IMR-90 (cell line): ENCODE results near the gene VSNL1. TPM values are rescaled to one million over a fixed set of nuclear protein-coding genes. Genes with fewer than 3 reads are reported as not detected.

ENCODE experiments used
- ATAC-seq: fragments of 200-7000 bp; cut with Tn5 transposase; 2 replicates; pipeline ENCODE4 v1.9.1; 2020; ENCODE audit warnings: low read depth, mild to moderate bottlenecking, moderate library complexity
- BruUV-seq: library from RNA; stranded (reverse); fragments of 400-500 nt; replicated peaks from 2 replicates; lab custom pipeline; 2021; lab: Mats Ljungman, UMichigan
- CTCF ChIA-PET: fragments of 300-600 bp; formaldehyde crosslinking; extraction: SDS; loops from one replicate; lab custom pipeline; 2021; ENCODE audit warnings: antibody characterized with exemption; lab: Yijun Ruan, JAX
- POLR2A ChIA-PET: fragments of 300-600 bp; sonication (Branson Sonifier 250); formaldehyde crosslinking; loops from one replicate; lab custom pipeline; 2022; ENCODE audit warnings: antibody characterized with exemption; ENCODE audit not compliant: unreplicated experiment; lab: Charles Lee
- DNase-seq: peaks from one replicate; pipeline ENCODE4 v3.0.0; 2013
- H2AFZ ChIP-seq: replicated peaks from 2 replicates; pipeline ENCODE3; 2013; ENCODE audit warnings: low read length, mild to moderate bottlenecking; ENCODE audit not compliant: poor library complexity
- H2AK5ac ChIP-seq: 2 replicates; pipeline ENCODE4 v1.6.1; 2013; ENCODE audit warnings: low read depth, low read length, inconsistent platforms
- H2AK9ac ChIP-seq: replicated peaks from 2 replicates; pipeline ENCODE3; 2013; ENCODE audit warnings: mild to moderate bottlenecking, low read depth, low read length, moderate library complexity; ENCODE audit not compliant: poor library complexity
- H2BK120ac ChIP-seq: 2 replicates; pipeline ENCODE4 v1.6.1; 2013; ENCODE audit warnings: low read depth, low read length, inconsistent platforms
- H2BK15ac ChIP-seq: 3 replicates; pipeline ENCODE4 v1.6.1; 2013; ENCODE audit warnings: low read depth, low read length, inconsistent platforms
- H2BK20ac ChIP-seq: 2 replicates; pipeline ENCODE4 v1.6.1; 2013; ENCODE audit warnings: low read depth, mild to moderate bottlenecking, inconsistent platforms, low read length, moderate library complexity
- H2BK5ac ChIP-seq: 2 replicates; pipeline ENCODE4 v1.6.1; 2013; ENCODE audit warnings: mild to moderate bottlenecking, low read depth, low read length, inconsistent platforms; ENCODE audit not compliant: poor library complexity, severe bottlenecking
- H3K14ac ChIP-seq: replicated peaks from 2 replicates; pipeline ENCODE4 v1.6.1; 2013; ENCODE audit warnings: low read depth, low read length, inconsistent platforms
- H3K18ac ChIP-seq: 2 replicates; pipeline ENCODE4 v1.6.1; 2013; ENCODE audit warnings: low read depth, low read length, control low read depth
- H3K23ac ChIP-seq: 2 replicates; pipeline ENCODE4 v1.6.1; 2013; ENCODE audit warnings: low read depth, low read length, inconsistent platforms
- H3K27ac ChIP-seq: 2 replicates; pipeline ENCODE4 v1.5.1; 2013; ENCODE audit warnings: mild to moderate bottlenecking, control low read depth, low read length; ENCODE audit not compliant: insufficient read depth
- H3K27me3 ChIP-seq: 2 replicates; pipeline ENCODE4 v1.6.1; 2013; ENCODE audit warnings: low read length; ENCODE audit not compliant: control insufficient read depth, insufficient read depth
- H3K36me3 ChIP-seq: 2 replicates; pipeline ENCODE4 v1.6.1; 2013; ENCODE audit warnings: low read length, mixed read lengths; ENCODE audit not compliant: control insufficient read depth, insufficient read depth
- H3K4ac ChIP-seq: 2 replicates; pipeline ENCODE4 v1.6.1; 2013; ENCODE audit warnings: low read depth, low read length, inconsistent platforms
- H3K4me1 ChIP-seq: 2 replicates; pipeline ENCODE4 v1.6.1; 2013; ENCODE audit warnings: low read length, mixed read lengths; ENCODE audit not compliant: control insufficient read depth, insufficient read depth
- H3K4me2 ChIP-seq: 2 replicates; pipeline ENCODE4 v1.6.1; 2013; ENCODE audit warnings: low read depth, mild to moderate bottlenecking, control low read depth, low read length, moderate library complexity
- H3K4me3 ChIP-seq: 2 replicates; pipeline ENCODE4 v1.5.1; 2013; ENCODE audit warnings: low read depth, mild to moderate bottlenecking, control low read depth, low read length, moderate library complexity; ENCODE audit not compliant: insufficient read depth
- H3K56ac ChIP-seq: 2 replicates; pipeline ENCODE4 v1.6.1; 2013; ENCODE audit warnings: low read length, inconsistent platforms; ENCODE audit not compliant: insufficient read depth; ENCODE audit errors: extremely low read depth
- H3K79me1 ChIP-seq, 2 experiments: 2 replicates each; pipeline ENCODE4 v1.6.1; 2013; ENCODE audit warnings: low read length in 2 of 2, inconsistent platforms in 1 of 2, low read depth in 1 of 2
- H3K9ac ChIP-seq: 2 replicates; pipeline ENCODE4 v1.6.1; 2013; ENCODE audit warnings: low read depth, low read length, control low read depth
- H3K9me1 ChIP-seq: 2 replicates; pipeline ENCODE4 v1.6.1; 2013; ENCODE audit warnings: low read length, inconsistent platforms; ENCODE audit not compliant: insufficient read depth
- H3K9me3 ChIP-seq: 2 replicates; pipeline ENCODE4 v1.6.1; 2013; ENCODE audit warnings: low read length; ENCODE audit not compliant: control insufficient read depth, insufficient read depth
- H4K20me1 ChIP-seq: 2 replicates; pipeline ENCODE4 v1.6.1; 2013; ENCODE audit warnings: low read length, inconsistent platforms; ENCODE audit not compliant: insufficient read depth
- H4K5ac ChIP-seq: 2 replicates; pipeline ENCODE4 v1.6.1; 2013; ENCODE audit warnings: mild to moderate bottlenecking, low read depth, low read length, control low read depth
- H4K8ac ChIP-seq, 2 experiments: 2 replicates each; pipeline ENCODE4 v1.6.1; 2013; ENCODE audit warnings: low read depth in 2 of 2, low read length in 2 of 2, control low read depth in 1 of 2, inconsistent platforms in 1 of 2
- H4K91ac ChIP-seq: 2 replicates; pipeline ENCODE4 v1.6.1; 2013; ENCODE audit warnings: low read depth, low read length, inconsistent platforms; ENCODE audit not compliant: insufficient read depth
- BHLHE40 ChIP-seq: fragments of 150-350 bp; IDR thresholded peaks from 2 replicates; pipeline ENCODE4 v1.6.1; 2016; ENCODE audit warnings: mild to moderate bottlenecking, low read depth, low read length
- CEBPB ChIP-seq: IDR thresholded peaks from 2 replicates; pipeline ENCODE4 v1.6.1; 2012; ENCODE audit warnings: low read depth, low read length, improper control_type of control experiment
- CHD1 ChIP-seq: IDR thresholded peaks from 2 replicates; pipeline ENCODE4 v1.6.1; 2012; ENCODE audit warnings: low read depth, low read length, improper control_type of control experiment
- FOS ChIP-seq: fragments of 150-350 bp; IDR thresholded peaks from 2 replicates; pipeline ENCODE4 v1.6.1; 2016; ENCODE audit warnings: low read depth, low read length
- MAFK ChIP-seq: IDR thresholded peaks from 2 replicates; pipeline ENCODE4 v1.6.1; 2012; ENCODE audit warnings: low read depth, low read length, improper control_type of control experiment
- MAZ ChIP-seq: IDR thresholded peaks from 2 replicates; pipeline ENCODE4 v1.6.1; 2012; ENCODE audit warnings: low read depth, mild to moderate bottlenecking, low read length, improper control_type of control experiment, moderate library complexity, borderline replicate concordance
- MXI1 ChIP-seq: IDR thresholded peaks from 2 replicates; pipeline ENCODE4 v1.6.1; 2012; ENCODE audit warnings: low read depth, mild to moderate bottlenecking, low read length, moderate library complexity, borderline replicate concordance
- NFE2L2 ChIP-seq: fragments of 150-350 bp; IDR thresholded peaks from 2 replicates; pipeline ENCODE4 v1.6.1; 2016; ENCODE audit warnings: low read depth, mild to moderate bottlenecking, low read length
- POLR2A ChIP-seq: IDR thresholded peaks from 2 replicates; pipeline ENCODE4 v1.6.1; 2012; ENCODE audit warnings: mild to moderate bottlenecking, low read depth, low read length
- RAD21 ChIP-seq: IDR thresholded peaks from 2 replicates; pipeline ENCODE4 v1.6.1; 2012; ENCODE audit warnings: low read length, improper control_type of control experiment
- RCOR1 ChIP-seq: IDR thresholded peaks from 2 replicates; pipeline ENCODE4 v1.6.1; 2012; ENCODE audit warnings: mild to moderate bottlenecking, low read length, improper control_type of control experiment; ENCODE audit not compliant: insufficient replicate concordance
- RFX5 ChIP-seq: IDR thresholded peaks from 2 replicates; pipeline ENCODE4 v1.8.0; 2012; ENCODE audit warnings: low read depth, mild to moderate bottlenecking, low read length, moderate library complexity
- SMC3 ChIP-seq: fragments of 150-350 bp; IDR thresholded peaks from 2 replicates; pipeline ENCODE4 v1.6.1; 2016; ENCODE audit warnings: low read depth, mild to moderate bottlenecking, antibody characterized with exemption, low read length, moderate library complexity
- WGBS, 2 experiments: methylation state at CpG; one replicate each; pipeline versions ENCODE4 v1.1.5 to v1.1.7; 2013; ENCODE audit warnings: missing lambda C conversion rate in 2 of 2; ENCODE audit not compliant: insufficient read length in 1 of 2; ENCODE audit errors: extremely low coverage in 2 of 2; 5-methylcytosine and 5-hydroxymethylcytosine counted together
- dilution Hi-C: fragments of 300-500 bp; cut with HindIII; formaldehyde crosslinking; loops from one replicate; pipeline ENCODE4 v1.14.3; 2018; ENCODE audit warnings: low sequenced_read_pairs; ENCODE audit not compliant: unreplicated experiment
- in situ Hi-C: fragments of 300-500 bp; cut with MboI; formaldehyde crosslinking; loops from 3 replicates; pipeline ENCODE4 v1.14.3; 2019; ENCODE audit warnings: low sequenced_read_pairs, inconsistent platforms, mixed read lengths
- intact Hi-C: fragments of 100-400 bp; cut with micrococcal nuclease; formaldehyde crosslinking; loops from 2 replicates; pipeline ENCODE4 v1.10.0; 2022
- polyA plus RNA-seq, 3 experiments: library from polyadenylated mRNA; depleted of rRNA; stranded (reverse); fragments of >200 nt; gene quantifications; 2 replicates each; pipeline ENCODE4 v1.2.3, GENCODE V29; 2012; ENCODE audit warnings: low replicate concordance in 1 of 3
- total RNA-seq: library from RNA; depleted of rRNA; stranded (reverse); fragments of >200 nt; gene quantifications from 2 replicates; pipeline ENCODE4 v1.2.3, GENCODE V29; 2012
- TF ChIP-seq, protein P1 (sequence below): fragments of 150-350 bp; IDR thresholded peaks from 2 replicates; pipeline ENCODE4 v1.6.1; 2016; ENCODE audit warnings: low read depth, mild to moderate bottlenecking, low read length, moderate library complexity, borderline replicate concordance
- TF ChIP-seq, protein P2 (sequence below): conservative IDR thresholded peaks from 2 replicates; pipeline ENCODE4 v1.5.1; 2012; ENCODE audit warnings: mild to moderate bottlenecking, low read depth, low read length, improper control_type of control experiment
- TF ChIP-seq, protein P3 (sequence below): fragments of 150-350 bp; IDR thresholded peaks from 2 replicates; pipeline ENCODE4 v1.6.1; 2017; ENCODE audit warnings: mild to moderate bottlenecking, antibody characterized with exemption, low read length, low read depth

Gene VSNL1
- total and polyA plus RNA-seq, 2 of the 4 experiments (the other 2 are of a cell fraction), result 0.32 to 0.36 TPM

DNA sequence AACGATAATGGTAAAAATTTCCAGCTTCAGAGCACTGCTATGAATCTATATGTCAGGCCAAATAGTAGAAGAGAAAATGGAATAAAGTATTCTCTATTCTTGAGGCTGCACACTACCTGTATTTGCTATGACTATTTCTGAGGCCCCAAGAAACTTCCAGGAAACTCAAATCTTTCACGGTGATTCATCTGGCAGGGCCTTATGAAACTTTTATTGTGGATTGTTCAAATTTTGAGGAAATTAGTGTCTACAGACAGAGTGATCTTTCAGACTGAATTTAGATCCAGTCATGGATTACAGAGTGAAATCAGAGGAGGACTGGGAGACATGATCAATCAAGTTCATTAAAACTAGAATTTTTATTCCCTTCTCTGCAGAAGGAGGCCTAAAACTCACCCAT lies 4.1 kb upstream of the VSNL1 start:
- H3K4me1 ChIP-seq, result no peaks in the 10 kb centered on the region; the same call in 1 of the 2 replicates
- ChIA-PET POLR2A (no interaction called here), CTCF (interaction anchor here (0.7 kb wide), 1 partner anchor 109 kb away, joined by 3 read pairs; no protein-coding TSS in a partner anchor)
- no peak overlapping the region for H3K14ac ChIP-seq
- H3K9ac ChIP-seq, result no peak overlapping the region
- intact Hi-C loops, result no loop called here
- no peak overlapping the region for H3K4me2 ChIP-seq
- no peak overlapping the region for H4K8ac ChIP-seq
- BruUV-seq, result no TSS peak
- no peak overlapping the region for H3K56ac ChIP-seq
- ATAC-seq (no peak), DNase-seq (no peak)
- H3K27ac ChIP-seq, result no peak overlapping the region
- no peak overlapping the region for H3K23ac ChIP-seq
- no peak overlapping the region for H2BK5ac ChIP-seq
- H3K36me3 ChIP-seq, result no peaks in the 10 kb centered on the region
- no CpG with 5 or more reads among the region's 2 CpGs for WGBS, 2 experiments
- H2AK5ac ChIP-seq, result no peak overlapping the region
- no peak overlapping the region for H3K18ac ChIP-seq
- H2BK120ac ChIP-seq, result no peak overlapping the region
- in situ Hi-C loops, result no loop called here
- H4K91ac ChIP-seq, result no peak overlapping the region
- H3K4me3 ChIP-seq, result no peak overlapping the region
- no peaks in the 10 kb centered on the region; the same call in 1 of the 2 replicates for H3K9me3 ChIP-seq
- no peaks in the 10 kb centered on the region for H3K79me1 ChIP-seq
- H2AFZ ChIP-seq, result no peak overlapping the region
- no peak for TF ChIP-seq SMC3
- TF ChIP-seq RAD21, result no peak
- TF ChIP-seq, protein P1, sequence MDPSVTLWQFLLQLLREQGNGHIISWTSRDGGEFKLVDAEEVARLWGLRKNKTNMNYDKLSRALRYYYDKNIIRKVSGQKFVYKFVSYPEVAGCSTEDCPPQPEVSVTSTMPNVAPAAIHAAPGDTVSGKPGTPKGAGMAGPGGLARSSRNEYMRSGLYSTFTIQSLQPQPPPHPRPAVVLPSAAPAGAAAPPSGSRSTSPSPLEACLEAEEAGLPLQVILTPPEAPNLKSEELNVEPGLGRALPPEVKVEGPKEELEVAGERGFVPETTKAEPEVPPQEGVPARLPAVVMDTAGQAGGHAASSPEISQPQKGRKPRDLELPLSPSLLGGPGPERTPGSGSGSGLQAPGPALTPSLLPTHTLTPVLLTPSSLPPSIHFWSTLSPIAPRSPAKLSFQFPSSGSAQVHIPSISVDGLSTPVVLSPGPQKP, result no peak
- TF ChIP-seq NFE2L2, result no peak
- no peak for TF ChIP-seq MXI1
- TF ChIP-seq, protein P2, sequence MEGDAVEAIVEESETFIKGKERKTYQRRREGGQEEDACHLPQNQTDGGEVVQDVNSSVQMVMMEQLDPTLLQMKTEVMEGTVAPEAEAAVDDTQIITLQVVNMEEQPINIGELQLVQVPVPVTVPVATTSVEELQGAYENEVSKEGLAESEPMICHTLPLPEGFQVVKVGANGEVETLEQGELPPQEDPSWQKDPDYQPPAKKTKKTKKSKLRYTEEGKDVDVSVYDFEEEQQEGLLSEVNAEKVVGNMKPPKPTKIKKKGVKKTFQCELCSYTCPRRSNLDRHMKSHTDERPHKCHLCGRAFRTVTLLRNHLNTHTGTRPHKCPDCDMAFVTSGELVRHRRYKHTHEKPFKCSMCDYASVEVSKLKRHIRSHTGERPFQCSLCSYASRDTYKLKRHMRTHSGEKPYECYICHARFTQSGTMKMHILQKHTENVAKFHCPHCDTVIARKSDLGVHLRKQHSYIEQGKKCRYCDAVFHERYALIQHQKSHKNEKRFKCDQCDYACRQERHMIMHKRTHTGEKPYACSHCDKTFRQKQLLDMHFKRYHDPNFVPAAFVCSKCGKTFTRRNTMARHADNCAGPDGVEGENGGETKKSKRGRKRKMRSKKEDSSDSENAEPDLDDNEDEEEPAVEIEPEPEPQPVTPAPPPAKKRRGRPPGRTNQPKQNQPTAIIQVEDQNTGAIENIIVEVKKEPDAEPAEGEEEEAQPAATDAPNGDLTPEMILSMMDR, result no peak
- TF ChIP-seq RCOR1, result no peak
- TF ChIP-seq CEBPB, result no peak
- TF ChIP-seq, protein P3, sequence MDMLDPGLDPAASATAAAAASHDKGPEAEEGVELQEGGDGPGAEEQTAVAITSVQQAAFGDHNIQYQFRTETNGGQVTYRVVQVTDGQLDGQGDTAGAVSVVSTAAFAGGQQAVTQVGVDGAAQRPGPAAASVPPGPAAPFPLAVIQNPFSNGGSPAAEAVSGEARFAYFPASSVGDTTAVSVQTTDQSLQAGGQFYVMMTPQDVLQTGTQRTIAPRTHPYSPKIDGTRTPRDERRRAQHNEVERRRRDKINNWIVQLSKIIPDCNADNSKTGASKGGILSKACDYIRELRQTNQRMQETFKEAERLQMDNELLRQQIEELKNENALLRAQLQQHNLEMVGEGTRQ, result no peak
- no peak for TF ChIP-seq MAZ
- no peak for TF ChIP-seq BHLHE40
- no peak for TF ChIP-seq POLR2A
- no peak for TF ChIP-seq RFX5
- TF ChIP-seq CHD1, result no peak
- no peak for TF ChIP-seq MAFK
- TF ChIP-seq FOS, result no peak
- peaks cover 21% of the 10 kb centered on the region for H3K27me3 ChIP-seq
- no peak overlapping the region for H2BK20ac ChIP-seq
- H4K20me1 ChIP-seq, result no peaks in the 10 kb centered on the region
- no peak overlapping the region for H3K4ac ChIP-seq
- no peak overlapping the region for H2BK15ac ChIP-seq
- H3K9me1 ChIP-seq, result no peaks in the 10 kb centered on the region
- no peak overlapping the region for H4K5ac ChIP-seq
- no peak overlapping the region for H2AK9ac ChIP-seq
- dilution Hi-C loops, result no loop called here
